ENCODE data around the gene INSRR. TPM values are rescaled to one million over a fixed set of nuclear protein-coding genes. Genes with fewer than 3 reads are reported as not detected.

INSRR gene
- total and polyA plus RNA-seq, 9 of the 15 experiments (the other 6 are each of a cell fraction or from before 2014, with no cell fraction given): 0.03 to 0.18 (median 0.06) TPM; not detected in 3

DNA sequence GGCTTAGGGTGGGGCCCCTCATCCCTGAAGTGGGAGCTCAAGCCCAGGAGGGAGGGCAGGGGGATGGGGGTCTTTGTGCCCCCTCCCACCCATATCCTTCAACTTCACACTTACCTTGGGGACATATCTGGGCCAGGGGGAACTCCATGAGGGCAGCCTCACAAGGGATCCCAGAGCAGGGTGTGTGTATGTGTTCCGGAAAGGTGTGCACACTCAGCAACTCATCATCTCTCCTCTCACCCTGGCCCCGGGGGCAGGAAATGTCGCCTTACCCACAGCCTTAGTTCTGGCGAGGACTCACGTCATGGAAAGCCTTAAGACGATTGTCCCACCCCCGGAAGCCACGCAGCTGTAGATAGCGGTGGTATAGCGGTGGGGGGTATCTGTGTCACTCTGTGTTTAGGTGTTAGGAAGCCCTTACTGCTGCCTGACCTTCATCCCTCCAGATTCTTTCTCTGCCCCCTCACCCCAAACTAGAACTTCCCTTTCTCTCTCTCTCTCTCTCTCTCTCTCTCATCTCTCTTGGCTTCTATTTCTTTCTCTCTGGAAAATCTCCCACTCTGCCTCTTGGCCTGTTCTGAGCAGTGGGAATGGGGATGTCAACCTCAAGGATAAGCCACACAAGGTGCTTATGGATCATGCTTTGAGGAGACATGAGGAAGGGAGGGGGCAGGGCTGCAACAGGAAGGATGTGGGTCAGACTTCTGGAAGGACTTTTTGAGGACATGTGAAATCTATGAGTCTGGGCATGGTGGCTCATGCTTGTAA, 42.2 kb downstream of the INSRR start, which contains the start of gene SH2D2A (continued):
- TF ChIP-seq, protein P1, sequence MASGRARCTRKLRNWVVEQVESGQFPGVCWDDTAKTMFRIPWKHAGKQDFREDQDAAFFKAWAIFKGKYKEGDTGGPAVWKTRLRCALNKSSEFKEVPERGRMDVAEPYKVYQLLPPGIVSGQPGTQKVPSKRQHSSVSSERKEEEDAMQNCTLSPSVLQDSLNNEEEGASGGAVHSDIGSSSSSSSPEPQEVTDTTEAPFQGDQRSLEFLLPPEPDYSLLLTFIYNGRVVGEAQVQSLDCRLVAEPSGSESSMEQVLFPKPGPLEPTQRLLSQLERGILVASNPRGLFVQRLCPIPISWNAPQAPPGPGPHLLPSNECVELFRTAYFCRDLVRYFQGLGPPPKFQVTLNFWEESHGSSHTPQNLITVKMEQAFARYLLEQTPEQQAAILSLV (tag; IDR thresholded peaks at IDR 0.05): no peak
- TF ChIP-seq, protein P2, sequence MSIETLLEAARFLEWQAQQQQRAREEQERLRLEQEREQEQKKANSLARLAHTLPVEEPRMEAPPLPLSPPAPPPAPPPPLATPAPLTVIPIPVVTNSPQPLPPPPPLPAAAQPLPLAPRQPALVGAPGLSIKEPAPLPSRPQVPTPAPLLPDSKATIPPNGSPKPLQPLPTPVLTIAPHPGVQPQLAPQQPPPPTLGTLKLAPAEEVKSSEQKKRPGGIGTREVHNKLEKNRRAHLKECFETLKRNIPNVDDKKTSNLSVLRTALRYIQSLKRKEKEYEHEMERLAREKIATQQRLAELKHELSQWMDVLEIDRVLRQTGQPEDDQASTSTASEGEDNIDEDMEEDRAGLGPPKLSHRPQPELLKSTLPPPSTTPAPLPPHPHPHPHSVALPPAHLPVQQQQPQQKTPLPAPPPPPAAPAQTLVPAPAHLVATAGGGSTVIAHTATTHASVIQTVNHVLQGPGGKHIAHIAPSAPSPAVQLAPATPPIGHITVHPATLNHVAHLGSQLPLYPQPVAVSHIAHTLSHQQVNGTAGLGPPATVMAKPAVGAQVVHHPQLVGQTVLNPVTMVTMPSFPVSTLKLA (conservative IDR thresholded peaks at IDR 0.05): peak; percentile 12 to 42; a peak in 1 of 4 replicates
- no peak for TF ChIP-seq BCL6 (CRISPR knock-in tag; IDR thresholded peaks at IDR 0.05)
- no peak for TF ChIP-seq ARNT (IDR thresholded peaks at IDR 0.05)
- TF ChIP-seq, protein P3, sequence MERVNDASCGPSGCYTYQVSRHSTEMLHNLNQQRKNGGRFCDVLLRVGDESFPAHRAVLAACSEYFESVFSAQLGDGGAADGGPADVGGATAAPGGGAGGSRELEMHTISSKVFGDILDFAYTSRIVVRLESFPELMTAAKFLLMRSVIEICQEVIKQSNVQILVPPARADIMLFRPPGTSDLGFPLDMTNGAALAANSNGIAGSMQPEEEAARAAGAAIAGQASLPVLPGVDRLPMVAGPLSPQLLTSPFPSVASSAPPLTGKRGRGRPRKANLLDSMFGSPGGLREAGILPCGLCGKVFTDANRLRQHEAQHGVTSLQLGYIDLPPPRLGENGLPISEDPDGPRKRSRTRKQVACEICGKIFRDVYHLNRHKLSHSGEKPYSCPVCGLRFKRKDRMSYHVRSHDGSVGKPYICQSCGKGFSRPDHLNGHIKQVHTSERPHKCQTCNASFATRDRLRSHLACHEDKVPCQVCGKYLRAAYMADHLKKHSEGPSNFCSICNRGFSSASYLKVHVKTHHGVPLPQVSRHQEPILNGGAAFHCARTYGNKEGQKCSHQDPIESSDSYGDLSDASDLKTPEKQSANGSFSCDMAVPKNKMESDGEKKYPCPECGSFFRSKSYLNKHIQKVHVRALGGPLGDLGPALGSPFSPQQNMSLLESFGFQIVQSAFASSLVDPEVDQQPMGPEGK (CRISPR knock-in tag; IDR thresholded peaks at IDR 0.05; ENCODE audit: borderline replicate concordance): 0 out of 2 replicates have a peak, but pooled peaks have one; percentile 9
- TF ChIP-seq, protein P4, sequence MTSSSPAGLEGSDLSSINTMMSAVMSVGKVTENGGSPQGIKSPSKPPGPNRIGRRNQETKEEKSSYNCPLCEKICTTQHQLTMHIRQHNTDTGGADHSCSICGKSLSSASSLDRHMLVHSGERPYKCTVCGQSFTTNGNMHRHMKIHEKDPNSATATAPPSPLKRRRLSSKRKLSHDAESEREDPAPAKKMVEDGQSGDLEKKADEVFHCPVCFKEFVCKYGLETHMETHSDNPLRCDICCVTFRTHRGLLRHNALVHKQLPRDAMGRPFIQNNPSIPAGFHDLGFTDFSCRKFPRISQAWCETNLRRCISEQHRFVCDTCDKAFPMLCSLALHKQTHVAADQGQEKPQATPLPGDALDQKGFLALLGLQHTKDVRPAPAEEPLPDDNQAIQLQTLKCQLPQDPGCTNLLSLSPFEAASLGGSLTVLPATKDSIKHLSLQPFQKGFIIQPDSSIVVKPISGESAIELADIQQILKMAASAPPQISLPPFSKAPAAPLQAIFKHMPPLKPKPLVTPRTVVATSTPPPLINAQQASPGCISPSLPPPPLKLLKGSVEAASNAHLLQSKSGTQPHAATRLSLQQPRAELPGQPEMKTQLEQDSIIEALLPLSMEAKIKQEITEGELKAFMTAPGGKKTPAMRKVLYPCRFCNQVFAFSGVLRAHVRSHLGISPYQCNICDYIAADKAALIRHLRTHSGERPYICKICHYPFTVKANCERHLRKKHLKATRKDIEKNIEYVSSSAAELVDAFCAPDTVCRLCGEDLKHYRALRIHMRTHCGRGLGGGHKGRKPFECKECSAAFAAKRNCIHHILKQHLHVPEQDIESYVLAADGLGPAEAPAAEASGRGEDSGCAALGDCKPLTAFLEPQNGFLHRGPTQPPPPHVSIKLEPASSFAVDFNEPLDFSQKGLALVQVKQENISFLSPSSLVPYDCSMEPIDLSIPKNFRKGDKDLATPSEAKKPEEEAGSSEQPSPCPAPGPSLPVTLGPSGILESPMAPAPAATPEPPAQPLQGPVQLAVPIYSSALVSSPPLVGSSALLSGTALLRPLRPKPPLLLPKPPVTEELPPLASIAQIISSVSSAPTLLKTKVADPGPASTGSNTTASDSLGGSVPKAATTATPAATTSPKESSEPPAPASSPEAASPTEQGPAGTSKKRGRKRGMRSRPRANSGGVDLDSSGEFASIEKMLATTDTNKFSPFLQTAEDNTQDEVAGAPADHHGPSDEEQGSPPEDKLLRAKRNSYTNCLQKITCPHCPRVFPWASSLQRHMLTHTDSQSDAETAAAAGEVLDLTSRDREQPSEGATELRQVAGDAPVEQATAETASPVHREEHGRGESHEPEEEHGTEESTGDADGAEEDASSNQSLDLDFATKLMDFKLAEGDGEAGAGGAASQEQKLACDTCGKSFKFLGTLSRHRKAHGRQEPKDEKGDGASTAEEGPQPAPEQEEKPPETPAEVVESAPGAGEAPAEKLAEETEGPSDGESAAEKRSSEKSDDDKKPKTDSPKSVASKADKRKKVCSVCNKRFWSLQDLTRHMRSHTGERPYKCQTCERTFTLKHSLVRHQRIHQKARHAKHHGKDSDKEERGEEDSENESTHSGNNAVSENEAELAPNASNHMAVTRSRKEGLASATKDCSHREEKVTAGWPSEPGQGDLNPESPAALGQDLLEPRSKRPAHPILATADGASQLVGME (CRISPR knock-in tag; IDR thresholded peaks at IDR 0.05): 0 out of 2 replicates have a peak, but pooled peaks have one; percentile 31
- TF ChIP-seq, protein P5, sequence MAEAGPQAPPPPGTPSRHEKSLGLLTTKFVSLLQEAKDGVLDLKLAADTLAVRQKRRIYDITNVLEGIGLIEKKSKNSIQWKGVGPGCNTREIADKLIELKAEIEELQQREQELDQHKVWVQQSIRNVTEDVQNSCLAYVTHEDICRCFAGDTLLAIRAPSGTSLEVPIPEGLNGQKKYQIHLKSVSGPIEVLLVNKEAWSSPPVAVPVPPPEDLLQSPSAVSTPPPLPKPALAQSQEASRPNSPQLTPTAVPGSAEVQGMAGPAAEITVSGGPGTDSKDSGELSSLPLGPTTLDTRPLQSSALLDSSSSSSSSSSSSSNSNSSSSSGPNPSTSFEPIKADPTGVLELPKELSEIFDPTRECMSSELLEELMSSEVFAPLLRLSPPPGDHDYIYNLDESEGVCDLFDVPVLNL (CRISPR knock-in tag; IDR thresholded peaks at IDR 0.05; ENCODE audit: low read depth): no peak
- TF ChIP-seq TAF9B (IDR thresholded peaks at IDR 0.05; ENCODE audit: partially characterized antibody): peak; percentile 34
- TF ChIP-seq CBFA2T3 (IDR thresholded peaks at IDR 0.05): peak; percentile 55
- peak; percentile 54; the same call in 1 of the 2 replicates for TF ChIP-seq ELF1 (tag; IDR thresholded peaks at IDR 0.05)
- peak; percentile 21 to 72; a peak in 2 of 4 replicates for TF ChIP-seq MAZ (CRISPR knock-in tag; conservative IDR thresholded peaks at IDR 0.05 in 1 of 2, IDR thresholded peaks at IDR 0.05 in 1 of 2)
- TF ChIP-seq RCOR1 (IDR thresholded peaks at IDR 0.05; ENCODE audit: borderline replicate concordance in 1 of 2, low read depth in 2 of 2, low read length in 2 of 2): 0 out of 4 replicates have a peak, but pooled peaks of 1 of the 2 experiments have one; percentile 10
- peak; percentile 28; the same call in 1 of the 2 replicates for TF ChIP-seq NFRKB (IDR thresholded peaks at IDR 0.05; ENCODE audit: low read depth)
- no peak for TF ChIP-seq ZNF830 (CRISPR knock-in tag; IDR thresholded peaks at IDR 0.05)
- TF ChIP-seq SMARCA4 (IDR thresholded peaks at IDR 0.05): peak; percentile 50

Measured in K562 (cell line).